GM19452 (cell line): ENCODE results near the gene C17orf58.
"Not testable (repeated sequence)": the region's sequence is repeated elsewhere in the genome, so short reads cannot be mapped to it uniquely, and the experiment has no call there.

Source experiments
- ATAC-seq: cut with Tn5 transposase; IDR thresholded peaks from one replicate; pipeline ENCODE4 v1.9.1; 2021; ENCODE audit not compliant: unreplicated experiment

Gene C17orf58

DNA sequence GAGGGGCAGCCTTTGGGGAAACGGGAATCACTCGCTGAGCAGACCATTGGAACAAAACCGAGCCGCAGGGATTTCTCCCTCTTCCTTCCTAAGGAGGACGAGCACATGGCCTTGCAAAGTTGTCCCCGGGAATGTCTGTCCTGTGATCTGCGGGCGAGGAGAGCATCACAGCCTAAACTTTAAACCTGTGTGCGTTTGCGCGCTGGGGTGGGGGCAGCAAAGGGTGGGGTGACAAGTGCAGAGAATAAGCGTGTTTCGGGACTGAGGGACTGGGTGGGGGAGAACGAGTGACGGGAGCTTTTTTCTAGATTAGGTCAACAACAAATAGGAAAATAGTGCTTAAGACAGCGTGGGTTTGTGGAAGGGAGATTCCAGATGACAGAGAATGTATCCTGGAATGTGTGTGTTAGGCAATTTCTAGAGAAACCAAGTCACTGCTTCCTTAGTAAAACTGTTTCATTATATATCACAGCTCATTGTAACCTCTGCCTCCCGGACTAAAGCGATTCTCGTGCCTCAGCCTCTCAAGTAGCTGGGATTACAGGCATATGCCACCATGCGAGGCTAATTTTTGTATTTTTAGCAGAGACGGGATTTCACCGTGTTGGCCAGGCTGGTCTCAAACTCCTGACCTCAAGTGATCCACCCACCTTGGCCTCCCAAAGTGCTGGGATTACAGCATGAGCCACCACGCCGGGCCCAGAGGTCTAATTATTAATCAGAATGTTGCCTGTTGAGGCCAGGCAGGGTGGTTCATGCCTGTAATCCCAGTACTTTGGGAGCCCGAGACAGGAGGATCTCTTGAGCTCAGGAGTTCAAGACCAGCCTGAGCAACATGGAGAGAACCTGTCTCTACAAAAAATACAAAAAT is at the start of gene C17orf58:
TSS of gene C17orf58 (minus strand) at position 169 of the 871 bp plus-strand sequence. CDS start 271 bp downstream, outside the sequence.
- not testable (repeated sequence) for ATAC-seq

DNA sequence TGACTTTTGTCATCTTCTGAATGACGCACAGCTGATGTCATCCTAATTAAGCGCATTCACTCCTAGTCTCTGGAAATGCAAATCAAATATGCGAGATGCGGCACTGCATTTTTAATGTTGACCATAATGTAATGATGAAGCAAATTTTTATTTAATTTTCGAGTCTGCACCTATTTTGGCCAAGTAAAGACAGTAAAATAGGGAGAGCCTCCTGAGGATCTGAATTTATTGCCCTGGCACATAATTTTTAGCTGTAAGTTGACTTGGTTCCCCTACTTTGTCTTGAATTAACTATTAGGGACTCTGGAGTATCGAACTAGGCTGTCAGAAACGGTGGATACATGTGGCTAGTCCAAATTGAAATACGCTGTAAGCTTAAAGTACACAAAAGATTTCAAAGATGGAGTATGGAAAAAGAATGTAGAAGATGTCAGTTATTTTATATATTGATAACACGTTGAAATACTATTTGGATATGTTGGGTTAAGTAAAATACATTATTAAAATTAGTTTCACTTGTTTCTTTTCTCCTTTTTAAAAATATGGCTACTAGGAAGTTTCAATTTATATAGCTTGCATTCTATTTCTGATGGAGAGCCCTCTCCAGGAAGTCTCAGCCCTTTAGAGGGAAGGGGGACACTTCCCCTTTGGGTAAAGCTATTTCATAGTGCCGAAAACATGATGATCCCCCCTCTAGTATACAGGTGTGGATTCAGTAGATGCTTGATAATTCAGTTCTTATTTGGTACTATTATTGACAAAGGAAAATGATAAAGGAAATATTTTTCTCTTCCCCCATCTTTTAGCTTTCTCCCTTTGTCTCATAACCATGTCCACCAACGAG is 40.3 kb upstream of the C17orf58 start:
- no peak for ATAC-seq

DNA sequence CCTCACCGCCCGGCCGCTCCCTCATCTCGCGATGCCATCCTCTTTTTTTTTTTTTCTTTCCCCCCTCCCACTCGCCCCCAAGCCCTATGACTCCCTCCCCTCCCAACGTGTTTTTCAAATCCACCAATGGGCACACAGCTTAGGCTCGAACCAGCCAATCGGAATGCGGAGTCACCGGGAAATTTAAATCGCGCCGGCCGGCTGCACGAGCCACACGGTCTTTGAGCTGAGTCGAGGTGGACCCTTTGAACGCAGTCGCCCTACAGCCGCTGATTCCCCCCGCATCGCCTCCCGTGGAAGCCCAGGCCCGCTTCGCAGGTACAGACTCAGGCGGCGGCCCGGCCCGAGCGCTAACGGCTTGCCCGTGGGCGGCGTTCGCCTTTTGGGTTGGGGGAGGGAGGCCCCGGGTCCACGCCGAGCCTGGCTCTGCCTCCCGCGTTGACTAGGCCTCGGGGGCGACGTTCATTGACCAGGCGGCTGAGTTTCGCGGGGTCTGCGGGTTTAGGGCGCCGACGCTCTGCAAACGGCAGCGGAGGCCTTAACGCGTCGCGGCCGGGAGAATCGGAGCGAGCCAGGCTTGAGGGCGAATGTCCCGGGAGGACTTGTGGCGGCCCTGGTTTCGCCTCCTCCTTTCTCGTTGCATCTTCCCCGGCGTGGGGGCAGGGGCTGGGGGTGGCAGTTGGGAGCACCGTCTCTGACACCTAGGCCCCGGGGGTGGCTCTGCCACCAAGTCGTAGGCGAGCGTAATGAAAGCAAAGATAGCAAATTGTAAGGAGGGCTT is 39.4 kb upstream of the C17orf58 start, which contains the start of gene KPNA2:
TSS of gene KPNA2 (plus strand) at position 213 of the 781 bp plus-strand sequence. CDS start 1,398 bp downstream, outside the sequence.
- peak; percentile 91 for ATAC-seq

DNA sequence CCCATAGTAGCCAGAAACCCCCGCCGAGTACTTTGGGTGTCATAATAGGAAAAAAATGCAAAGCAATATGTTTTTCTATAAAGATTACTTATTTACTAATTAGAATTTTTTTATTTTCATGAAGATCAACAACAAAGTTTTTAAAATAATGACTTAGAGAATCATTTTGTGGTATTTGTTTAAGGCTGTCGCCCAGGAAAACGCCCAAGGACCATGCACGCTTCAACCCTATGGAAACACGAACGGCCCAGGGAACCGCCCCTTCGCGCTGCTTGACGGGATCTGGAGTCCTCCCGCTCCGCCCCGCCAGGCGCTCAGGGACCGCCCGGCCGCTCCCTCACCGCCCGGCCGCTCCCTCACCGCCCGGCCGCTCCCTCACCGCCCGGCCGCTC is 38.9 kb upstream of the C17orf58 start:
- peak; percentile 85 for ATAC-seq

DNA sequence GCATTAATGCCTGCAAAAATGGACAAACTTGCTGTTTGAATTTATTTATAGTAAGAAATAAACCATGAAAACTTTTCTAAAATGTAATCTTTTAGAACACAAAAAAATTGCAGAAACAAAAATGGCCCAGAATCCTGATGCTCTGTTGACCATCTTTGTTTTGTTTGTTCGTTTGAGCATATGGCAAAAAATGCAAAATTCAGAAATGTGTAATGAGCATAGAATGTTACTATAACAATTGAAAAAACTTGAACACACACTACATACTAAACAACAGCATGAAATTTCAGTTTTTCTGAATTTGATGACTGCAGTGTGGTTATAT is 38.1 kb upstream of the C17orf58 start:
- ATAC-seq = no peak

DNA sequence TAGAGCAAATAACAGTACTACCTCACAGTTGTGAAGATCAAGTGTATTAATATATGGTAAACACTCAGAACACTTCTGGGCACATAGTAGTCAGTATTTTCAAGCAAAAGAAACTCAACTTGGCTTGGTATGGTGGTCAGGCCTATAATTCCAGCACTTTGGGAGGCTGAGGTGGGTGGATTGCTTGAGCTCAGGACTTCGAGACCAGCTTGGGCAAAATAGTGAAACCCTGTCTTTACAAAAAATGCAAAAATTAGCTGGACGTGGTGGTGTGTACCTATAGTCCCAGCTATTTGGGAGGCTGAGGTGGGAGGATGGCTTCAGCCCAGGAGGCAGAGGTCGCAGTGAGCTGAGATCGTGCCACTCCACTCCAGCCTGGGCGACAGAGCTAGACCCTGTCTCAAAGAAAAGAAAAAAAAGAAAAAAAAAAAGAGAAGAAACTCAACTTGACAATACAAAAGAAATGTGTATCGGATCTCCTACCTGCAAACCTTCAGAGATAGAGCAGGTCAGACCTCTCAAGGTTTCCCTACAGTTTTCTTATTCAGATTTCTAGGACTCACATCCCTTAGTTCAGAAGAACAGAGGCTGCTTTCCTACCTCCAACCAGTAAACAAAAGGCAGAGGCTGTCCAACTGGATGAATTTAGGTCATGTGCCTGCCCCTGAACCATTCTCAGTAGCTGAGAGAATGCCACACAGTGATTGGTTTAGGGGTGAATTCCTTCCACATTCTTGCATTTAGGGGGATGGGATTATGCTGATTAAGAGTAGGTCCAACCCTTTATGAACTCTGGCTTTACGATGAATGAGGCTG is 37.6 kb upstream of the C17orf58 start:
- ATAC-seq = no peak

DNA sequence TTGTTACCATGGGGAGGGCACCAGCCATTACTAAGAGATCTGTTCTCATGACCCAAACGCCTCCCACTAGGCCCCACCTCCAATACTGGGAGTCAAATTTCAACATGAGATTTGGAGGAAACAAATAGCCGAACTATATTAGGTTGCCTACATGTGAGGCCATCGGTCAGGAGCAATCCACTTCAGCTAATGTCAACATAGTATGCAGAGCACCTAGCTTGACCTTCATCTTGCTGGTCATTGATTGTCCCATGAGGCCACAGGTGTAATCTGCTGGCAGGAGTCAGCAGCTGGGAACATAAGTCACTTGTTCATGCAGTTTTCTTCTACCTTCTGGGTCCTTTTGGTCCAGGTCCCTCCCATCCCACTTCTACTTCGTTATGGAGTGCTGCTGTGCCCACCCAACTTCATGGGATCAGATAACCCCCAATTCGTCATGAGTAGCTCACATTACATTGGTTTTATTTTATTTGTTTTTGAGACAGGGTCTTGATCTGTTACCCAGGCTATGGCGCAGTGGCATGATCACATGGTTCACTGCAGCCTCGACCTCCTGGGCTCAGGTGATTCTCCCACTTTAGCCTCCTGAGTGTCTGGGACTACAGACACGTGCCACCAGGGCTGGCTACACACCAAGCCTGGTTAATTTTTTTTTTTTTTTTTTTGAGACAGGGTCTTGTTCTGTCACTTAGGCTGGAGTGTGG is 33.4 kb upstream of the C17orf58 start:
- no peak for ATAC-seq

DNA sequence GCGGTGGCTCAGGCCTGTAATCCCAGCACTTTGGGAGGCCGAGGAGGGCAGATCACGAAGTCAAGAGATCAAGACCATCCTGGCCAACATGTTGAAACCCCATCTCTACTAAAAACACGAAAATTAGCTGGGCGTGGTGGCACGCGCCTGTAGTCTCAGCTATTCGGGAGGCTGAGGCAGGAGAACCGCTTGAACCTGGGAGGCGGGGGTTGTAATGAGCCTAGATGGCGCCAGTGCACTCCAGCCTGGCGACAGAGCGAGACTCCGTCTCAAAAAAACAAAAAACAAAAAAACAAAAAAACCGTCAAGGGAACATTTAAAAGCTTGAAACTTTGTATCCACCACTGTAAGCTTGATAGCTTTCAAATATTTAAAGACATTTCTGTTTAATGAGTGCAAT is 26.3 kb upstream of the C17orf58 start:
- not testable (repeated sequence) for ATAC-seq

DNA sequence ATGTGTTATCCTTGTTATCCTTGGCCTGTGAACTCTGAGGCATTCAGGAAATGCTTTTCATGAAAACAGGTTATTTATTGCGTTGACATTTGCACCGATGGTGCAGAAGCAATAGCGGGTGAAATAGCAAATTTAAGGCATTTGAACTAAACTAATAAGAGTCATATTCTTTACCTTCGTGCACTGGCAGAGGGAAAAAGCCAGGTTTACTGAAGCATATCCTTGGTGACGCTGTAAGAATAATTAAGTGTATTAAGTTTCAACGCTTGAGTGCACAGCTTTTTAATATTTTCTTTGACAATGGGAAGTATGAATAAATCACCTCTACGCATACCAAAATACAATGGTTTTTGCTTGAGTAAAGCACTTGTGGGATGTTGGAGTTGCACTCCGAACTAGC is 25.7 kb upstream of the C17orf58 start:
- ATAC-seq = no peak

DNA sequence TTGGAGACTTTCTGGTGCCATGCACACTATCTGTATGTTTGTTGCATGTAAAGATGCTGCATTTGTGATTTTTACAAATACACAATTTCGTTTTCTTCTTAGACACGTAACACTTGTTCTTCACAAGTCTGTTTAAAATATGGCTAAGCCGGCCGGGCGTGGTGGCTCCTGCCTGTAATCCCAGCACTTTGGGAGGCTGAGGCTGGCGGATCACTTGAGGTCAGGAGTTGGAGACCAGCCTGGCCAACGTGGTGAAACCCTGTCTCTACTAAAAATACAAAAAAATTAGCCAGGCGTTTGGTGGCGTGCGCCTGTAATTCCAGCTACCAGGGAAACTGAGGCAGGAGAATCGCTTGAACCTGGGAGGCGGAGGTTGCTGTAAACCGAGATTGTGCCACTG is 24.5 kb upstream of the C17orf58 start:
- ATAC-seq = not testable (repeated sequence)

DNA sequence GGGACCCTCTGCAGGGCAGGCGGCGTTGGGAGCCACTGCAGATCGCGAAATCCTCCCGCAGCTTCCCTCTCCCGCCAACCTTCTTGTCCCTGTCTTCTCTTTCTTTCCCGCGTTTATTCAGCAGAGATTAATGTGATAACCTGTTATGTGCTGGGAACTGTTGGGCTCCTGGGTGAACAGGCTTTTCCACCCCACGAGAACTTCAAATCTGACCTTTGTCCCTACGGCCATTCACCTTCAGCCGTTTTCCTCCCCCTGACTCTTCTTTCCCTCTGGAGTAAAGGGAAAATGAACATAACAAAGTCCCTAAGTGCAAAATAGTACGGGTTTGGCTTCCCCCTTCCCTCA is 24.1 kb upstream of the C17orf58 start:
- no peak for ATAC-seq

DNA sequence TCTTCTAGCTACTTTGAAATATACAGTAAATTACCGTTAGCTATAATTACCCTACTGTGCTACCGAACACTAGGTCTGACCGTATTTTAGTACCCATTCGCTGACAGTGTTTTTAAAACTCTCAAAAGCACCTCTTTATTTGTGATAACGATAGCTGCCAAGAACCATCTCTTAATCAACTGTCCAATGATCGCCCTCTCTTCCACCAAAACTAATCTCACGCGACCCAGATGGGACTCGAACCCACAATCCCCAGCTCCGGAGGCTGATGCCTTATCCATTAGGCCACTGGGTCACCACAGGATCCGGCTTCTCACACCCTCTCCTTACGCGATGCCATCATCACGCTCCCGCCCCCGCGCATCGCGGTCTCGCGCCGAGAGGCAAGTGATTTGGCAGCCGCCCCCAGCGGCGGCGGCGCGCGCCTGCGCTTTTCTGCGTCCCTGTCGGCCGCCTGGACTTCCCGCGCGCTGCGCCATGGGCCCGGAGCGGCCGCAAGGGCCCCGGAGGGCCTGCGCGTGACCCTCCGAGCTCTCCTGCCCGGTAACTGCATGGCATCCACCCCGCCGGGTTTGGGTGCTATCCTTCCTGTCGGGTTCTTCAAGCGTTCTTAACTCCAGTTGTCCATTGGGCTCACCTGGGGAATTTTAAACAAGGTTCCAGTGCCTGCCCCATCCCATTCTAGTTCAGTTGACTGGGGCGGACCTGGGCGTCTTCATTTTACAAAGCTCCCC is 23.6 kb upstream of the C17orf58 start:
- ATAC-seq = peak; percentile 93

DNA sequence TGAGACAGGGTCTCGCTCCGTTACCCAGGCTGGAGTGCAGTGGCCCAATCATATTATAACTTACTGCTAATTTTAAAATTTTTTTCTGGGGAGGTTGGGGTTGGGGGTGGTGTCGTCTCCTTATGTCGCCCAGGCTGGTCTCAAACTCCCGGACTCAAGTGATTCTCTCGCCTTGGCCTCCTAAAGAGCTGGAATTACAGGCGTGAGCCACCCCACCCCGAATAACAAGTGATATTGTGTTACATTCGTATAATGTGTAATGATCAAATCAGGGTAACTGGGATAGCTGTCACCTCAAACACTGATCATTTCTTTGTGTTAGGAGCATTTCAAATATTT is 23.0 kb upstream of the C17orf58 start:
- ATAC-seq = no peak

DNA sequence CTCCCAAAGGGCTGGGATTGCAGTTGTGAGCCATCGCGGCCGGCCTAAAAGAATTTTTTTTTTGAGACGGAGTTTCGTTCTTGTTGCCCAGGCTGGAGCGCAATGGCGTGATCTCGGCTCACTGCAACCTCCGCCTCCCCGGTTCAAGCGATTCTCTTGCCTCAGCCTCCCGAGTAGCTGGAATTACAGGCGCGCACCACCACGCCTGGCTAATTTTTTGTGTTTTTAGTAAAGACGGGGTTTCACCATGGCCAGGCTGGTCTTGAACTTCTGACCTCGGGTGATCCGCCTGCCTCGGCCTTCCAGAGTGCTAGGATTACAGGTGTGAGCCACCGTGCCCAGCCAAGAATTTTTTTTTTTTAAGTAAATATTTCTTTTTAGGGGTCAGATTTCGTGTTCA is 22.2 kb upstream of the C17orf58 start:
- ATAC-seq = not testable (repeated sequence)

DNA sequence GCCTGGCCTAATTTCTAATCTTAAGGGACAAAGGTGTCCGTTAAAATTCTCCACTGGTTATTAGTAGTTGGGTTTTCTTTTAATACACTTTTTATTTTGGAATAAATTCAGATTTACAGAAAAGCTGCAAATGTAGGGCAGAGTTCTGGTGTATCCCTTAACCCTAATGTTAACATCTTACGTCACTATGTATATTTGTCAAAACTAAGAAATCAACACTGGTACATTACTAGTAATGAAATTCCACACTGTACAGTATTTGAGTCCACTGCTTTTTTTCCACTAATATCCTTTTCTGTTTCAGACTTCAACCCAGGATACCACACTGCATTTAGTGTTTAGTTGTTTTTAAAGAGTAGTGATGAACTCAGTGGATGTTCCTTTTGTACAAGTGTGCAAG is 20.6 kb upstream of the C17orf58 start:
- ATAC-seq = no peak

DNA sequence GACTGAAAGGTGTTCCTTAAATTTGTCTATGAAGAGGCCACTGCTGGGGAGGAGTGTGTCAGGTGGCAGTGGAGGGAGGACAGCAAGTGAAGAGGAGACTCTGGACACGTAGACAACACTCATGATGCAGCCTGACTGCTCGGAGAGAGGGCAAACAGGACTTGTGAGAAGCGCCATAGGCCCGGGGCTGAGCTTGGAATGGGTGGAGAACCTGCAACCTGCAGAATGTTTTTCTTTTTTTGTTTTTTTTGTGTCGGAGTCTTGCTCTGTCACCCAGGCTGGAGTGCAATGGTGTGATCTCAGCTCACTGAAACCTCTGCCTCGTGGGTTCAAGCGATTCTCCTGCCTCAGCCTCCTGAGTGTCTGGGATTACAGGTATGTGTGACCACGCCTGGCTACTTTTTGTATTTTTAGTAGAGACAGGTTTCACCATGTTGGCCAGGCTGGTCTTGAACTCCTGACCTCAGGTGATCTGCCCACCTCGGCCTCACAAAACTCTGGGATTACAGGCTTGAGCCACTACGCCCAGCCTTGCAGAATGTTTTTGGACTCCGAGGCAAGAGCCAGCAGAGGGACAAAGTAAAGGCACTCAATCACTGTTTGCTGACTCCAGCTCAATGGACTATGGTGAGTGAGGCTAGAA is 18.9 kb upstream of the C17orf58 start:
- ATAC-seq = no peak

DNA sequence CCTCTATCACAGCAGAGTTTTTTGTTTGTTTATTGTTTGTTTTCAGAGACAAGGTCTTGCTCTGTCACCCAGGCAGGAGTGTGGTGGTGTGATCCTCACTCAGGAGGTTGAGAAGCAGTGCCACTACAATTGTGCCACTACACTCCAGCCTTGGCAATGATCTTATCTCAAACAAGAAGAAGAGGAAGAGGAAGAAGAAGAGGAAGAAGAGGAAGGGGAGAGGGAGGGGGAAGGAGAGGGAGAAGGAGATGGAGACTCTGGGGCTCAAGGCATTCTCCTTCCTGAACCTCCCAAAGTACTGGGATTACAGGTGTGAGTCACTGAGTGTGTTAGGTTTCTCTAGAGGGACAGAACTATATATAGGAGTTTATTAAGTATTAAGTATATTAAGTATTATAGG is 17.1 kb upstream of the C17orf58 start:
- no peak for ATAC-seq

DNA sequence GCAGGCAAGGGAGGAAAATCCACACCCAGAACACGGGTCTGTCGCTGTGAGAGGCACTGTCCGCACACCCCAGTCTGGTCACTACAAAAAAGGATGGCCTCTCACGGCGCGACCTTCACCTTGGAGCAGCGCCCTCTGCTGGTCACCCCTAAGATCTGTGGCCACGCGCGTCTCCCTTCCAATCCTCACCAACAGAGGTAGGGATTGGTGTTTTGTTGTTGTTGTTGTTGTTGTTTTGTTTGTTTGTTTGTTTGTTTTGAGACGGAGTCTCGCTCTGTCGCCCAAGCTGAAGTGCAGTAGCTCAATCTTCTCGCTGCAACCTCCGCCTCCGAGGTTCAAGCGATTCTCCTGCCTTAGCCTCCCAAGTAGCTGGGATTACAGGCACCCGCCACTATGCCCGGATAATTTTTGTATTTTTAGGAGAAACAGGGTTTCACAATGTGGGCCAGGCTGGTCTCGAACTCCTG is 15.0 kb upstream of the C17orf58 start:
- ATAC-seq = no peak

DNA sequence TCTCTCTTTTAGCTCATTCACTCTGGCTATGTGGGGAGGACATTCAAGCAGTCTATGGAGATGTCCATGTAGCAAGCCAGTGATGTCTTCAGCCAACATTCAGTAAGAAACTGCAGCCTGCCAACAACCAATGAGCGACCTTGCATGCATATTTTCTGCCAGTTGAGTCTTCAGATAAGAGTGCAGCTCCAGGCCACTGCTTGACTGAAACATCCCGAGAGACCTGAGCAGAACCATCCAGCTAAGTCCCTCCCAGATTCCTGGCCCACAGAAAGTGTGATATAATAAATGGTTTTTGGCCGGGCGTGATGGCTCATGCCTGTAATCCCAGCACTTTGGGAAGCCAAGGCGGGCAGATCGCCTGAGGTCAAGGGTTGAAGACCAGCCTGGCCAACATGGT is 10.5 kb upstream of the C17orf58 start:
- ATAC-seq = no peak
